HCT116 (cell line): ENCODE measurements around the gene ABCC8.

Experiments
- CEBPB ChIP-seq: IDR thresholded peaks from 2 replicates; pipeline ENCODE4 v1.6.1; 2012; ENCODE audit warnings: low read depth
- EZH2 ChIP-seq: fragments of 200-600 bp; sonication (generic); IDR thresholded peaks from 2 replicates; pipeline ENCODE4 v1.6.1; 2017; ENCODE audit warnings: antibody characterized with exemption, mixed run types
- EZH2phosphoT487 ChIP-seq: fragments of 200-600 bp; IDR thresholded peaks from 2 replicates; pipeline ENCODE4 v1.6.1; 2018; ENCODE audit warnings: antibody characterized with exemption, borderline replicate concordance
- POLR2A ChIP-seq: IDR thresholded peaks from 2 replicates; pipeline ENCODE4 v1.7.0; 2011; ENCODE audit warnings: borderline replicate concordance; ENCODE audit not compliant: insufficient read depth, insufficient read length; ENCODE audit errors: extremely low read depth
- POLR2AphosphoS5 ChIP-seq: IDR thresholded peaks from 2 replicates; pipeline ENCODE4 v1.6.1; 2011; ENCODE audit warnings: mild to moderate bottlenecking, low read depth, low read length, moderate library complexity
- RAD21 ChIP-seq: IDR thresholded peaks from 2 replicates; pipeline ENCODE4 v1.6.1; 2012; ENCODE audit warnings: low read depth, mild to moderate bottlenecking
- SIN3A ChIP-seq: IDR thresholded peaks from 2 replicates; pipeline ENCODE4 v1.6.1; 2012; ENCODE audit warnings: low read depth
- SRF ChIP-seq: IDR thresholded peaks from 2 replicates; pipeline ENCODE4 v1.6.1; 2012; ENCODE audit warnings: low read depth
- TCF7L2 ChIP-seq: IDR thresholded peaks from 2 replicates; pipeline ENCODE4 v1.7.0; 2011; ENCODE audit warnings: borderline replicate concordance, inconsistent platforms; ENCODE audit not compliant: insufficient read depth, insufficient read length; ENCODE audit errors: extremely low read depth
- YY1 ChIP-seq: IDR thresholded peaks from 2 replicates; pipeline ENCODE4 v1.6.1; 2011; ENCODE audit warnings: low read length, low read depth, moderate library complexity, mild to moderate bottlenecking; ENCODE audit not compliant: insufficient replicate concordance; ENCODE audit errors: extremely low read depth
- TF ChIP-seq, protein P1 (sequence below), 3 experiments: fragments of 200-600 bp in 1 of 3; sonication (generic) in 1 of 3; IDR thresholded peaks in 2 of 3; conservative IDR thresholded peaks in 1 of 3; 2 replicates each; pipeline ENCODE4 v1.5.1; 2012 to 2017; ENCODE audit warnings: low read depth in 2 of 3, low read length in 2 of 3, antibody characterized with exemption in 1 of 3, borderline replicate concordance in 1 of 3, control low read depth in 1 of 3, mild to moderate bottlenecking in 1 of 3, mixed read lengths in 1 of 3, mixed run types in 1 of 3, moderate library complexity in 1 of 3; ENCODE audit not compliant: insufficient read depth in 1 of 3
- TF ChIP-seq, protein P2 (sequence below): IDR thresholded peaks from 2 replicates; pipeline ENCODE4 v1.6.1; 2012

GRCh38 chr11:17347676-17348075 is 129.0 kb downstream of the ABCC8 start:
- TF ChIP-seq CEBPB (no peak), EZH2phosphoT487 (no peak), POLR2A (no peak), POLR2AphosphoS5 (no peak), TCF7L2 (no peak), RAD21 (no peak), EZH2 (no peak), SIN3A (no peak), YY1 (no peak), SRF (no peak)
- TF ChIP-seq, protein P1, sequence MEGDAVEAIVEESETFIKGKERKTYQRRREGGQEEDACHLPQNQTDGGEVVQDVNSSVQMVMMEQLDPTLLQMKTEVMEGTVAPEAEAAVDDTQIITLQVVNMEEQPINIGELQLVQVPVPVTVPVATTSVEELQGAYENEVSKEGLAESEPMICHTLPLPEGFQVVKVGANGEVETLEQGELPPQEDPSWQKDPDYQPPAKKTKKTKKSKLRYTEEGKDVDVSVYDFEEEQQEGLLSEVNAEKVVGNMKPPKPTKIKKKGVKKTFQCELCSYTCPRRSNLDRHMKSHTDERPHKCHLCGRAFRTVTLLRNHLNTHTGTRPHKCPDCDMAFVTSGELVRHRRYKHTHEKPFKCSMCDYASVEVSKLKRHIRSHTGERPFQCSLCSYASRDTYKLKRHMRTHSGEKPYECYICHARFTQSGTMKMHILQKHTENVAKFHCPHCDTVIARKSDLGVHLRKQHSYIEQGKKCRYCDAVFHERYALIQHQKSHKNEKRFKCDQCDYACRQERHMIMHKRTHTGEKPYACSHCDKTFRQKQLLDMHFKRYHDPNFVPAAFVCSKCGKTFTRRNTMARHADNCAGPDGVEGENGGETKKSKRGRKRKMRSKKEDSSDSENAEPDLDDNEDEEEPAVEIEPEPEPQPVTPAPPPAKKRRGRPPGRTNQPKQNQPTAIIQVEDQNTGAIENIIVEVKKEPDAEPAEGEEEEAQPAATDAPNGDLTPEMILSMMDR (IDR thresholded peaks at IDR 0.05 in 2 of 3, conservative IDR thresholded peaks at IDR 0.05 in 1 of 3; ENCODE audit: borderline replicate concordance in 1 of 3, insufficient read depth in 1 of 3, low read depth in 2 of 3, low read length in 2 of 3): no peak
- TF ChIP-seq, protein P2, sequence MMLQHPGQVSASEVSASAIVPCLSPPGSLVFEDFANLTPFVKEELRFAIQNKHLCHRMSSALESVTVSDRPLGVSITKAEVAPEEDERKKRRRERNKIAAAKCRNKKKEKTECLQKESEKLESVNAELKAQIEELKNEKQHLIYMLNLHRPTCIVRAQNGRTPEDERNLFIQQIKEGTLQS: no peak
